Testis (tissue), 3 donors: ENCODE measurements around the gene CGAS. TPM values are rescaled to one million over a fixed set of nuclear protein-coding genes. Genes with fewer than 3 reads are reported as not detected.
A peak's percentile ranks its signal among the peaks of the same experiment; 100 is the strongest.

Experiments
- DNase-seq: peaks from one replicate; pipeline ENCODE4 v3.0.0-alpha.2; 2019
- H3K27ac ChIP-seq, 2 donors: fragments of 200-600 bp; sonication (generic); one replicate each; pipeline ENCODE4 v1.5.1; 2019
- H3K27me3 ChIP-seq: fragments of 200-600 bp; sonication (generic); one replicate; pipeline ENCODE4 v1.5.1; 2019
- H3K36me3 ChIP-seq: fragments of 200-600 bp; sonication (generic); one replicate; pipeline ENCODE4 v1.5.1; 2017; ENCODE audit warnings: low read depth; ENCODE audit errors: missing control alignments
- H3K4me1 ChIP-seq: fragments of 200-600 bp; sonication (generic); one replicate; pipeline ENCODE4 v1.5.1; 2019
- H3K4me3 ChIP-seq, 2 donors: fragments of 200-600 bp; sonication (generic); one replicate each; pipeline ENCODE4 v1.5.1; 2017 to 2019
- H3K9me3 ChIP-seq: fragments of 200-600 bp; sonication (generic); one replicate; pipeline ENCODE4 v1.5.1; 2017
- CTCF ChIP-seq, 3 experiments: fragments of 450-650 bp in 2 of 3; fragments of 200-600 bp in 1 of 3; sonication (generic) in 1 of 3; IDR thresholded peaks; one replicate each; pipeline ENCODE4 v1.5.1; 2016 to 2019; ENCODE audit warnings: antibody characterized with exemption in 3 of 3, mild to moderate bottlenecking in 2 of 3, moderate library complexity in 1 of 3
- POLR2A ChIP-seq: fragments of 450-650 bp; IDR thresholded peaks from one replicate; pipeline ENCODE4 v1.6.1; 2017; ENCODE audit warnings: antibody characterized with exemption, mild to moderate bottlenecking, moderate library complexity
- WGBS, 2 donors: methylation state at CpG; one replicate each; pipeline ENCODE4 v1.1.5; 2018; 5-methylcytosine and 5-hydroxymethylcytosine counted together
- intact Hi-C: fragments of 100-400 bp; cut with DNase I; formaldehyde crosslinking; loops from one replicate; pipeline ENCODE4 v1.15.1; 2023; ENCODE audit warnings: low total_unique reads
- polyA plus RNA-seq: library from polyadenylated mRNA; stranded (reverse); fragments of 350-450 nt; fragmentation: Illumina TruSeq; extraction: RNeasy Lipid Tissue Mini Kit (QIAGEN cat#74804); gene quantifications from one replicate; pipeline ENCODE4 v1.2.3, GENCODE V29; 2014; ENCODE audit warnings: low read depth, low replicate concordance; ENCODE audit not compliant: insufficient read depth
- total RNA-seq, 2 donors: library from RNA; depleted of rRNA; stranded (reverse); fragments of >200 nt; gene quantifications; one replicate each; pipeline ENCODE4 v1.2.3, GENCODE V29; 2016

The CGAS gene
- total and polyA plus RNA-seq, 3 donors from 2014 or later: 0.58 to 2.4 (median 1.9) TPM

DNA sequence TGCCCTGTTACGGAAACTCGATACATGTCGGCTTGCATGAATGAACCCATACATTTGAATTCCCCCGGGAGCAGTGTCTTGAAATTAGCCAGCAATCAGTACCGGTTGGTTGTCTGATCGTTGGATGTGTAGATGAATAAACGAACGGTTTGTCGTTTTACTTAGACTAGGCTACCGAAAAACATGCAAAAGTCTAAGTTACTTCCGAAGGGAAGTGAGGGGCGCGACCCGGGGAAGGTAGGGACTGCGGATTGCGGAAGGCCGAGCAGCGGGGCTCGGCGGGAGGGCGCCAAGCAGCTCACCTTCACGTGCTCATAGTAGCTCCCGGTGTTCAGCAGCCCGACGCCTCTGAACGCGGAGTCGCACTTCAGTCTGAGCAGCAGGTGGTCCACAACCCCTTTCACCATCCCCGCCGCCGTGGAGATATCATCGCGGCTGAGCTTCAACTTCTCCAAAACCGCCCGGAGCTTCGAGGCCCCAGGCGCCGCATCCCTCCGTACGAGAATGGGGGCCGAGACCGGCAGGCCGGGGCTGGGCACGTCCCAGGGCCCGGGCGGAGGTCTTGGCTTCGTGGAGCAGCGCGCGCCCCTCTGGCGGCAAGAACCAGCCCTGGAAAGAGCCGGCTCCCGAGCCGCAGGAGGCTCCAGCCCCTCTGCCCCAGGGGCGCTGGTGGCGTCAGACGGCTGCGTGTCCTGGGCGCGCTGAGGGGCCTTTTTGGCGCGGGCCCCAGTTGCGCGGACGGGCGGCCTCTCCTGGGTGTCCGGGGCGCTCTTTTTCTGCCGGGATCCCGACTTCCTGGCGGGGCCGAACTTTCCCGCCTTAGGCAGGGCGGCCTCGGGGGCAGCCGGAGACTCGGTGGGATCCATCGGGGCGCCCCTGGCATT is 632 bp downstream of the CGAS start:
- no peak for TF ChIP-seq CTCF (IDR thresholded peaks at IDR 0.05)
- no peak for TF ChIP-seq POLR2A
- intact Hi-C loops: no loop called here
- 1 to 4% methylated on average over 27 to 78 of the region's 79 CpGs for WGBS, 2 donors

DNA sequence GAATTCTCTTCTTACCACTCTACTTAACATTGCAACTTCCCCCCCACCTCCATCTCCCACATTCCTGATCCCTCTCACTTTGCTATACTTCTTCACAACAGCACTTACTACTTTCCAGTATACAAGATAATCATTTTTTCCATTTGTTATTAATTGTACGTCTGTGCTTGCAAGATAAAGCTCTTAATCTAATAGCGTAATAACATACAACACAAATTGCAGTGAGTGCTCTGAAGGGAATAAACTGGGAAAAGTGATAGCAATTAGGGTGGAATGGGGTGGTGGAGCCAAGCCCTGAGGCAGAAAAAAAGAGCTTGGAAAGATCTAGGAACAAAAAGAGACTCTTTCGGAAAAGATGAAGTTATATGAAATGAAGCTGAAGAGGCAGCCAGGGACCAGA is 8.5 kb downstream of the CGAS start:
- TF ChIP-seq CTCF (IDR thresholded peaks at IDR 0.05): no peak
- TF ChIP-seq POLR2A: no peak
- H3K27me3 ChIP-seq: no peaks in the 10 kb centered on the region
- no peak overlapping the region for H3K27ac ChIP-seq
- no peaks in the 10 kb centered on the region for H3K9me3 ChIP-seq
- WGBS, 2 donors: 82 to 88% methylated on average over 3 of the region's 3 CpGs
- no peaks in the 10 kb centered on the region for H3K36me3 ChIP-seq
- no peak overlapping the region for H3K4me3 ChIP-seq
- no peaks in the 10 kb centered on the region for H3K4me1 ChIP-seq
- intact Hi-C loops: no loop called here
- DNase-seq: no peak

More for the DNA sequence above, 632 bp downstream of the CGAS start:
- DNase-seq: peak; percentile 47
- no peaks in the 10 kb centered on the region for H3K9me3 ChIP-seq
- no peaks in the 10 kb centered on the region for H3K27me3 ChIP-seq
- peak overlapping the region; percentile 62 to 75 for H3K4me3 ChIP-seq
- peak overlapping the region; percentile 75 to 81 for H3K27ac ChIP-seq
- H3K4me1 ChIP-seq: no peaks in the 10 kb centered on the region
- H3K36me3 ChIP-seq: no peaks in the 10 kb centered on the region

- H3K27me3 ChIP-seq: no peaks in the 10 kb centered on the region
- no peak overlapping the region for H3K4me3 ChIP-seq
- TF ChIP-seq CTCF (IDR thresholded peaks at IDR 0.05) (no peak), POLR2A (no peak)
- H3K36me3 ChIP-seq: no peaks in the 10 kb centered on the region
- no peaks in the 10 kb centered on the region for H3K9me3 ChIP-seq
- WGBS, 2 donors: 82% methylated on average over 3 of the region's 3 CpGs
- H3K4me1 ChIP-seq: no peaks in the 10 kb centered on the region
- intact Hi-C loops: no loop called here
- DNase-seq: no peak
- H3K27ac ChIP-seq: no peak overlapping the region
Observed at GRCh38 chr6:73435236-73435635, 16.9 kb downstream of the CGAS start.

DNA sequence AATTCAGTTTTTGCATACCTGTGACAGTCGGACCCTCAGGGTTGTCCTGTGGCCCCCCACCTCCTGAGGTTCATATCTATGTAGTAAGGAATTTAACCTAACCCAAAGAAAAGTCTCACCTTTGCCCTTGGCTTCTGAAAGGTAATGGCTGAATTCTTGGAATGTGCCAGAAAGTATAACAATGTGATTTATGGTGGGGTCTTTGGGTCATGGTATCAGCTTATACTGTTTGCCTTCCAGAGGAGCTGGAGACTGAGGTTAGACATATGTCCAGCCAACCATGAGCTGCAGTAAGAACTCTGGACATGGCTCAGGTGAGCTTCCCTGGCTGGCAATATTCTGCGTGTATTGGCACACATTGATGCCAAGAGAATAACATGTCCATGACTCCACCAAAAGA is 30.6 kb downstream of the CGAS start:
- no peaks in the 10 kb centered on the region for H3K9me3 ChIP-seq
- no peaks in the 10 kb centered on the region for H3K36me3 ChIP-seq
- TF ChIP-seq POLR2A (no peak), CTCF (IDR thresholded peaks at IDR 0.05) (no peak)
- intact Hi-C loops: no loop called here
- no peak overlapping the region for H3K27ac ChIP-seq
- WGBS, 2 donors: 66 to 76% methylated on average over 2 of the region's 2 CpGs
- no peaks in the 10 kb centered on the region for H3K27me3 ChIP-seq
- no peak overlapping the region for H3K4me3 ChIP-seq
- DNase-seq: no peak
- H3K4me1 ChIP-seq: no peaks in the 10 kb centered on the region
